ENCODE measurements around the gene WDR18. TPM values are rescaled to one million over a fixed set of nuclear protein-coding genes. Genes with fewer than 3 reads are reported as not detected.

The WDR18 gene
- total RNA-seq, 1 donor from 2014 or later, result 21.9 TPM

DNA sequence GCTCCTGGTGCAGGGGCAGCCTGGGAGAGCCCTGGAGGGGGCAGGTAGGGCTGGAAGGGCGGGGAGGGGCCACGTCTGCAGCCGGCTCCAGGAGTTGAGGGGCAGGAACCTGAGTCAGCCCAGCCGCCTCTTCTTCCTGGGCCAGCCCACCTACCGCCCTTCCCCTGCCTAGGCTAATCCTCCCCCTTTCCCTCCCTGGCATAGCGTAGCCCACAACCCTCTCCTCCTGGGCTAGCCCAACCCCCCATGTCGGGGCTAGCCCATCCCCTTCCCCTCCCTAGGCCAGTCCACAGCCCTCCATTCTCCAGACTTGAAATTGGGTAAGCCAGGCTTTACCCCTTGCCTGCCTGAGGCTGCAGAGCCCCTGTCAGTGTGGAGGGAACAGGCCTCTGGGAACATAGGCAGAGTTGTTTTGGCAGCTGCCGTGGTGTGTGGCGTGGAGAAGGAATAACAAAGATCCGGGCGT lies 20.6 kb upstream of the WDR18 start:
- DNase-seq (no peak), ATAC-seq (no peak)
- no peaks in the 10 kb centered on the region for H3K27me3 ChIP-seq
- TF ChIP-seq, protein P1, sequence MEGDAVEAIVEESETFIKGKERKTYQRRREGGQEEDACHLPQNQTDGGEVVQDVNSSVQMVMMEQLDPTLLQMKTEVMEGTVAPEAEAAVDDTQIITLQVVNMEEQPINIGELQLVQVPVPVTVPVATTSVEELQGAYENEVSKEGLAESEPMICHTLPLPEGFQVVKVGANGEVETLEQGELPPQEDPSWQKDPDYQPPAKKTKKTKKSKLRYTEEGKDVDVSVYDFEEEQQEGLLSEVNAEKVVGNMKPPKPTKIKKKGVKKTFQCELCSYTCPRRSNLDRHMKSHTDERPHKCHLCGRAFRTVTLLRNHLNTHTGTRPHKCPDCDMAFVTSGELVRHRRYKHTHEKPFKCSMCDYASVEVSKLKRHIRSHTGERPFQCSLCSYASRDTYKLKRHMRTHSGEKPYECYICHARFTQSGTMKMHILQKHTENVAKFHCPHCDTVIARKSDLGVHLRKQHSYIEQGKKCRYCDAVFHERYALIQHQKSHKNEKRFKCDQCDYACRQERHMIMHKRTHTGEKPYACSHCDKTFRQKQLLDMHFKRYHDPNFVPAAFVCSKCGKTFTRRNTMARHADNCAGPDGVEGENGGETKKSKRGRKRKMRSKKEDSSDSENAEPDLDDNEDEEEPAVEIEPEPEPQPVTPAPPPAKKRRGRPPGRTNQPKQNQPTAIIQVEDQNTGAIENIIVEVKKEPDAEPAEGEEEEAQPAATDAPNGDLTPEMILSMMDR (IDR thresholded peaks at IDR 0.05), result no peak
- H3K4me1 ChIP-seq, result no peaks in the 10 kb centered on the region
- intact Hi-C loops (cut with DNase I), result no loop called here
- H3K27ac ChIP-seq, result no peak overlapping the region
- H3K36me3 ChIP-seq, result peaks cover 18% of the 10 kb centered on the region
- H3K4me3 ChIP-seq, result no peak overlapping the region
- H3K9me3 ChIP-seq, result no peaks in the 10 kb centered on the region

DNA sequence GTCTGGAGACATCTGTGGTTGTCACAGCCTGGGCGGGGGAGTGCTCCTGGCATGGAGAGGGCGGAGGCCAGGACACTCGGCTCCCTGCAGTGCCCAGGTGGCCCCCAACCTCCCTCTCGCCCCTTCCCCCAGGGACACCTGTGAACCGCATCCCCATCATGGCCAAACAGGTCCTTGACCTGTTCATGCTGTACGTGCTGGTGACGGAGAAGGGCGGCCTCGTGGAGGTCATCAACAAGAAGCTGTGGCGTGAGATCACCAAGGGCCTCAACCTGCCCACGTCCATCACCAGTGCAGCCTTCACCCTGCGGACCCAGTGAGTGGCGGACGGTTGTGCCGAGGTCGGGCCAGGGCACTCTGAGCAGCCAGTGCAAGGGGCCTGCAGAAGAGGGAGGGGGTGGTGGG lies 20.0 kb upstream of the WDR18 start:
- H3K4me1 ChIP-seq, result no peaks in the 10 kb centered on the region
- TF ChIP-seq, protein P1 (IDR thresholded peaks at IDR 0.05), result no peak
- ATAC-seq (no peak), DNase-seq (no peak)
- H3K36me3 ChIP-seq, result peaks cover 24% of the 10 kb centered on the region
- H3K27me3 ChIP-seq, result no peaks in the 10 kb centered on the region
- no peaks in the 10 kb centered on the region for H3K9me3 ChIP-seq
- intact Hi-C loops (cut with DNase I), result no loop called here
- no peak overlapping the region for H3K27ac ChIP-seq
- no peak overlapping the region for H3K4me3 ChIP-seq

DNA sequence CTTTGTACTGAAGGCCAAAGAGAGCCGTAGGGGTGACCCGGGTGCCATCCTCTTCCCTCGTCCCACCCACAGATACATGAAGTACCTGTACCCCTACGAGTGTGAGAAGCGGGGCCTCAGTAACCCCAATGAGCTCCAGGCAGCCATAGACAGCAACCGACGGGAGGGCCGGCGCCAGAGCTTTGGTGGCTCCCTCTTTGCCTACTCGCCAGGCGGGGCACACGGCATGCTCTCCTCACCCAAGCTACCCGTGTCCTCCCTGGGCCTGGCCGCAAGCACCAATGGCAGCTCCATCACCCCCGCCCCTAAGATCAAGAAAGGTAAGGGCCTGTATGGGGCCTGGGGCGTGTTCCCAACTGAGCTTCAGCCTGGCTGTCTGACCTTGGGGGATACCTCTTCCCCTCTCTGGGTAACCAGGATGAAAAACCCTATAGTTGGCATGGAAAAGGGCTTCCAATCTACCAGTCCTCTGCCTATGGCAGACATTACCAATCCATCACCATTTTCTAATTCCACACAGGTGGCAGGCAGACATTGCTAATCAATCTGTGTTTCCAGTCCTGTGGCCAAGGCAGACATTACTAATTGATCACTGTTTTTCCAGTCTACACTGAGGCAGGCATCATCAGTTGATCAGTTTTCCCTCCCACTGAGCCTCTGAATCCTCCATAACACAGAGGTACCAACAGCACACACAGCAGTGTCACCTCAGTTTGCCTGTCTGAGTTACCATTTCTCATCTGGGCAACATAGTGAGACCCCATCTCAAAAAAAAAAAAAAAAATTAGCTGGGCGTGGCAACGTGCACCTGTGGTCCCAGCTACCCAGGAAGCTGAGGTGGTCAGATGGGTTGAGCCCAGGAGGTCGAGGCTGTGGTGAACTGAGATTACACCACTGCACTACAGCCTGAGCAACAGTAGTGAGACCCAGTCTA lies 19.1 kb upstream of the WDR18 start:
- Histone ChIP-seq H3K27ac (no peak overlapping the region), H3K36me3 (peaks cover 33% of the 10 kb centered on the region), H3K4me1 (no peaks in the 10 kb centered on the region), H3K4me3 (no peak overlapping the region), H3K27me3 (no peaks in the 10 kb centered on the region), H3K9me3 (no peaks in the 10 kb centered on the region)
- no peak for ATAC-seq
- no peak for DNase-seq
- intact Hi-C loops (cut with DNase I), result no loop called here
- TF ChIP-seq, protein P1 (IDR thresholded peaks at IDR 0.05), result no peak

DNA sequence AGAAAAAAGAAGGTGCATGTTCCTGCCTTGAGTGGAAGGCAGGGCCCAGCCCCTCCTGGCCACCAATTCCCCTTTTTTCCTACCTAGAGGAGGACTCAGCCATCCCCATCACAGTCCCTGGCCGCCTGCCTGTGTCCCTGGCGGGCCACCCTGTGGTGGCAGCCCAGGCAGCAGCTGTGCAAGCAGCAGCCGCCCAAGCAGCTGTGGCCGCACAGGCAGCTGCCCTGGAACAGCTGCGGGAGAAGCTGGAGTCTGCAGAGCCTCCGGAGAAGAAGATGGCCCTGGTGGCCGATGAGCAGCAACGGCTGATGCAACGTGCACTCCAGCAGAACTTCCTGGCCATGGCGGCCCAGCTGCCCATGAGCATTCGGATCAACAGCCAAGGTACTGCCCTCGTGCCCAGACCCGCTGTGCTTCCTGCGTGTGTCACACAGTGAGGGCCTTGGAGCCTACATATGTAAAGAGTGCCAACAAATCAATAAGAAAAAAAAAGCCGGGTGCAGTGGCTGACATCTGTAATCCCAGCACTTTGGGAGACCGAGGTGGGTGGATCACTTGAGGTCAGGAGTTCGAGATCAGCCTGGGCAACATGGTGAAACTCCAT lies 17.6 kb upstream of the WDR18 start:
- Histone ChIP-seq H3K4me3 (no peak overlapping the region), H3K36me3 (peaks cover 46% of the 10 kb centered on the region), H3K27me3 (no peaks in the 10 kb centered on the region), H3K4me1 (no peaks in the 10 kb centered on the region), H3K27ac (no peak overlapping the region), H3K9me3 (peaks cover 6% of the 10 kb centered on the region)
- DNase-seq (no peak), ATAC-seq (no peak)
- intact Hi-C loops (cut with DNase I), result no loop called here
- TF ChIP-seq, protein P1 (IDR thresholded peaks at IDR 0.05), result no peak

DNA sequence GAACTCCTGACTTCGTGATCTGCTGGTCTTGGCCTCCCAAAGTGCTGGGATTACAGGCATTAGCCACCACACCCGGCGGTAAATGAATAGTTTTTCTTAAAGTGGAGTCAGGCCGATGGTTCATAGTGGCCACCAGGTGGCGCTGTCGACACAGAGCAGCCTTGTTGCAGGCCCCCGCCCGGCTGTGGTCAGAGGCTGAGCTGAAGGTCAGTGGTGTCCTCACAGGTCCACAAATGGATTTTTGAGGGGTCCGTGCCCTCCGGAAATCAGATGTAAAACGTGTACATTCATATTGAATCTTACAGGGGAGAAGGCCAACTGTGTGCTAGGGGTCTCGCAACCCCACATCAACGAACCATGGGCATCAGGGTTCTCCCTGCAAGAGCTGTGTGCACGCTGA lies 13.4 kb upstream of the WDR18 start:
- DNase-seq (no peak), ATAC-seq (no peak)
- Histone ChIP-seq H3K4me1 (no peaks in the 10 kb centered on the region), H3K27me3 (no peaks in the 10 kb centered on the region), H3K4me3 (no peak overlapping the region), H3K9me3 (peaks cover 6% of the 10 kb centered on the region), H3K27ac (no peak overlapping the region), H3K36me3 (peaks cover 53% of the 10 kb centered on the region)
- TF ChIP-seq, protein P1 (IDR thresholded peaks at IDR 0.05), result peak; percentile 46
- intact Hi-C loops (cut with DNase I), result no loop called here
